Inflammatory macrophage treated with lipopolysaccharide for 4 hours (primary cell): Measurements from ENCODE around the gene UNC119B.

Source experiments
- DNase-seq: peaks from one replicate; pipeline ENCODE4 v3.0.0-alpha.2; 2020

UNC119B gene

GRCh38 chr12:120741476-120742421, 31.5 kb downstream of the UNC119B start:
- no peak for DNase-seq

- DNase-seq = no peak
Observed at GRCh38 chr12:120744922-120745493, 34.8 kb downstream of the UNC119B start.

- no peak for DNase-seq
Observed at GRCh38 chr12:120748242-120748641, 38.0 kb downstream of the UNC119B start.

GRCh38 chr12:120749256-120749655, 39.0 kb downstream of the UNC119B start:
- DNase-seq = no peak

GRCh38 chr12:120750806-120751205, 40.5 kb downstream of the UNC119B start:
- DNase-seq = no peak

- DNase-seq = no peak
Observed at GRCh38 chr12:120751389-120751788, 41.1 kb downstream of the UNC119B start.

GRCh38 chr12:120754792-120755191, 44.5 kb downstream of the UNC119B start:
- DNase-seq = no peak

GRCh38 chr12:120755269-120755668, 45.0 kb downstream of the UNC119B start:
- no peak for DNase-seq

- no peak for DNase-seq
Observed at GRCh38 chr12:120757226-120757742, 47.0 kb downstream of the UNC119B start.

- no peak for DNase-seq
Observed at GRCh38 chr12:120757949-120758348, 47.7 kb downstream of the UNC119B start.

GRCh38 chr12:120758798-120759590, 48.7 kb downstream of the UNC119B start:
- DNase-seq = no peak

GRCh38 chr12:120759591-120760348, 49.5 kb downstream of the UNC119B start:
- DNase-seq = no peak

GRCh38 chr12:120760349-120761254, 50.3 kb downstream of the UNC119B start:
- no peak for DNase-seq

GRCh38 chr12:120761519-120761934, 51.3 kb downstream of the UNC119B start:
- DNase-seq = no peak

- no peak for DNase-seq
Observed at GRCh38 chr12:120762086-120762485, 51.8 kb downstream of the UNC119B start.

GRCh38 chr12:120763250-120763649, 53.0 kb downstream of the UNC119B start:
- DNase-seq = no peak

GRCh38 chr12:120764816-120765215, 54.6 kb downstream of the UNC119B start:
- DNase-seq = no peak

GRCh38 chr12:120766566-120766965, 56.3 kb downstream of the UNC119B start:
- no peak for DNase-seq

- DNase-seq = no peak
Observed at GRCh38 chr12:120767071-120768024, 57.1 kb downstream of the UNC119B start.

- no peak for DNase-seq
Observed at GRCh38 chr12:120771097-120771496, 60.8 kb downstream of the UNC119B start.
